Measurements from ENCODE around the gene PLD5.
"Not testable (repeated sequence)": the region's sequence is repeated elsewhere in the genome, so short reads cannot be mapped to it uniquely, and the experiment has no call there.

PLD5 gene

GRCh38 chr1:242264419-242264818 is 260.1 kb downstream of the PLD5 start:
- not testable (repeated sequence) for DNase-seq

DNA sequence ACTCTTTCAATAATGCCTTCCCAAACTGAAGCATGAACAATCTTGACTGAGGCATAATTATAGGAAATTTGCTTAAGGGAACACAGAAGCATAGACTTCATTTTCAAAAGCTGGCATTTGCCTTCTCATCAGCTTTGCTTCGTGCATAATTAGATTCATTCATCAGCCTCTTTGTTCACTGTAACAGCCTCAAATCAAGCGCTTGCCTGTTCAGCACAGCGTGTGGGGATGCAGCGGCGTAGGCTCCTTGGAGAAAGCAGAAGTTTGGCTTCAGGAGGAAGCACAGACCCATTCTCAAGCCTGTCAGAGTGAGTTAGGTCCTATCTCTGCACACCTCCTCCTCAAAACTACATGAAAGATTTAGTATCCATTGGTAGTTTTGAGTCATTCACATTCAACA is 279.2 kb downstream of the PLD5 start:
- no peak for DNase-seq

DNA sequence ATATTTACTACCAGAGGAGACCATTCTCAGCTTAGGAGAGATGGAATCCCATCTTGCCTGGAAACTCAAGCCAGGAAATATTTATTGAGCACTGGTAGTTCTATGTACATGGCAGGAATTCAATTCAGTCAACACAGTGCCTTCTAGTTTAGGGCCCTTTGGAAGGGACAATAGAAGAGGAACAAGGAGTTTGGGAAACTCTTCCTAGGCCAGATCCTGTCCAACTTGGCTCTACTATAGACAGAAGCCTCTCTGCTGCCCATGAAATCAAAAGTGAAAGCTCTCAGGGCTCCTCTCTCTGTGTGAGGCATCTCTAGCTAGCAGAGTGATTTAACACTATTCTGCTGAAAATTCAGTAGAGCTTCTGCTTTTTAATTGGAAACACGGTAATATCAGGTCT is 281.0 kb downstream of the PLD5 start:
- DNase-seq = no peak

DNA sequence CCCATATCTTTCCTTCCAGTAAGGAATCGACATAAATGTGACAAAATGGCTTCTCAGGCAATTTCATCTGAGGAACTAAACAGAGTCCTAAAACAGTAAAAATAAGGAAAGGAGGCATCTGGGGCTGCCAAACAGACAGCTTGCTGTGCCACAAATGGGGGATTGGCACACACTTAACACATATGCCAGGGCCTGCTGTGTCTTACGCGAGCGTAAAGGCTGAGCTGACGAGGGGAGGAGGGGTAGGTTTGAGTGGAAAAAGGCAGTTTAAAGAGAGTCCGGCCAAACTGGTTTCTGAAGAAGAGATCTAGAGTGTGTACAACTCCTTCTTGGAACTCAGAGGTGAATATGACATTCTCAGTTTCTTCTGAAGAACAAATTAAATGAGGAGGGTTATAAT is 281.5 kb downstream of the PLD5 start:
- no peak for DNase-seq

DNA sequence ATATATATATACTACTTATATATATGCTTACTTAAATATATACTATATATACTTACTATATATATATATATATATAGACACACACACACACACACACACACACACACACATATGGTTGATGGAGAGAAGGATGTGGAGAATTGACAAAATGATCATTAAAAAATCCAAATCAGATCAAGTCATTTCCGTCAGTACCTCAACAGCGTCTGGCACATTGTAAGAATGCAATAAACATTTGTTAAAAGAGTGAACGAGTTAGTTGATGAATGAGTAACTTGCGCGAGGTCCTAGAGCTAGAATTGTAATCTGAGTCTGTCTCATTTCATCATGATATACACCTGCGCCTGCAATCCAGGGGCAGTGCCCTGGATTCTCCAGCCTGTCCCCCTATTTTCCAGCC is 282.6 kb downstream of the PLD5 start:
- DNase-seq = no peak

DNA sequence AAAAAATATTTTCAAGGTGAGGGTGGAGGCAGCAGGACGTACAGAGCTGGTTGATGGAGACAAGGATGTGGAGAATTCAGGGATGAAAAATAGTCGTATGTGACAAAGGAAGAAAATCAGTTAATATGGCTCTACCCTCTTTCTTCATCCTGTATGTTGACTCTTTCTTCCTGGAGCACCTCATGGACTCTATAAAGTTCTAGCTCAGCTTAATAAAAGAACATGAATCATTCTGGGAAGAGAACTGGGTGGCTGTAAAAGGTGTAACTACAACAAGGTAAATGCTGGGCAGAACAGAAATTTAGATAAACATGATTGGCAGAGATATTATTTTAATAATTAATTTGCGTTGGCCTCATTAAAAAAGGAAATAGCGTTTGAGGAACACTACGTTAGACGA is 283.8 kb downstream of the PLD5 start:
- DNase-seq = no peak

DNA sequence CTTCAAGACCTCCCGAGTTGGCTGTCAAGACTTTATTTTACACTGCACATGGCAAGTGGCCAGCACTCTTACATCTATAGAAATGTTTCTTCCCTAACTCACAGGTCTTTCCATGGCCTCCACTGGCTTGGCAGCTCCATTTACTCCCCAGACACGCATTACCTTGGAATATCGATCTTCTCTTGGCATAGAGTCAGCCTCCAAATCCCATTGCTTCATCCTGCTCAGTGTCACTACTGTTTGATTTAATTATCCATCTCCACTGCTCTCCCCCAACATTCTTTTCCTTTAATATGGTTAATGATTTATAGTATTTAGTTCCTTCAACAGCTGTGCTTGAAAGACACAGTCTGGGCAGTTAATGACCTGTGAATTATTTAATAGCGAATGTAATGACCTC is 284.4 kb downstream of the PLD5 start:
- no peak for DNase-seq

DNA sequence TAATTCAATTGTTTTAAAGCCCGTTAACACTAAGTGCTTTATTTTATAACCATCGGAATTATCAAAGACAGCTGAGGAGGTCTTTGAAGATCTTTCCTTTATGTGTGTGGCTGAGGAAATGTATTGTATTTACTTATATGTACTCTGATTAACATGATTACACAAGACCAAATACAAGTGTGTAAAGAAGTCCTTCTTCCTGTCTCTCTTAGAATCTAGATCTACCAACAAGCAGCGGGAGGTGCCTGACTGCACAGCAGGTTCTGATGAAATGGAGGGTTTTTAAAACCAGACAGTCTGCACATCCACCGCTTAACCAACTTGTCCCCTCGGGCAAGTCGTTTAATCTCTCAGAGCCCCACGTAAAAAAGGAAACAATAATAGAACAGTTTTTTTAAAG is 285.1 kb downstream of the PLD5 start:
- no peak for DNase-seq

- no peak for DNase-seq
These were observed 287.4 kb downstream of the PLD5 start for GRCh38 chr1:242237051-242237450.

GRCh38 chr1:242228991-242229390 is 295.5 kb downstream of the PLD5 start:
- DNase-seq = no peak

- DNase-seq = no peak
These were observed 298.5 kb downstream of the PLD5 start for GRCh38 chr1:242225767-242226573.

GRCh38 chr1:242224878-242225766 is 299.4 kb downstream of the PLD5 start:
- not testable (repeated sequence) for DNase-seq

GRCh38 chr1:242224461-242224860 is 300.0 kb downstream of the PLD5 start:
- DNase-seq = no peak

DNA sequence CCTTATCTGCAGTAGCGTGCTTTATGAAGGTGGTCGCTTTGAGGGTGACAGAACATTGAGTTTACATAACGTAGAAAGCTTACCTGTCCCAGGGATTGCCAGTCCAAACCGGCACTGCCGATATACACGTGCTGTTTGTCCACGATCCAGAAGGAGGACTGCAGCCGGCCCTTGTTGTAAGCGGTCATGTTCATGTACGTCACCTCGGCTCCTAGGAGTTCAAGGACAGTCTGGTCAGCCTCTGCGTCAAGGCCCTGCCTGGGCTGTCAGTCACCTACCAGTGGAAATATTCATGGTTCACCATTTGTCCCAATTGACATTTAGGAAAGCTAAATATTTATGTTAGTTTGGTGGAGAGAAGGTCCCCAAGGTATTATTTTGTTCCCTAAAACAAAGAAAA is 304.6 kb downstream of the PLD5 start:
- DNase-seq = no peak

GRCh38 chr1:242219298-242219901 is 305.1 kb downstream of the PLD5 start:
- DNase-seq = no peak

- DNase-seq = no peak
These were observed 308.1 kb downstream of the PLD5 start for GRCh38 chr1:242216368-242216767.

GRCh38 chr1:242214455-242214854 is 310.0 kb downstream of the PLD5 start:
- not testable (repeated sequence) for DNase-seq

- not testable (repeated sequence) for DNase-seq
These were observed 311.5 kb downstream of the PLD5 start for GRCh38 chr1:242212961-242213360.

- DNase-seq = no peak
These were observed 312.1 kb downstream of the PLD5 start for GRCh38 chr1:242212401-242212800.

- DNase-seq = no peak
These were observed 313.1 kb downstream of the PLD5 start for GRCh38 chr1:242211254-242212022.

DNA sequence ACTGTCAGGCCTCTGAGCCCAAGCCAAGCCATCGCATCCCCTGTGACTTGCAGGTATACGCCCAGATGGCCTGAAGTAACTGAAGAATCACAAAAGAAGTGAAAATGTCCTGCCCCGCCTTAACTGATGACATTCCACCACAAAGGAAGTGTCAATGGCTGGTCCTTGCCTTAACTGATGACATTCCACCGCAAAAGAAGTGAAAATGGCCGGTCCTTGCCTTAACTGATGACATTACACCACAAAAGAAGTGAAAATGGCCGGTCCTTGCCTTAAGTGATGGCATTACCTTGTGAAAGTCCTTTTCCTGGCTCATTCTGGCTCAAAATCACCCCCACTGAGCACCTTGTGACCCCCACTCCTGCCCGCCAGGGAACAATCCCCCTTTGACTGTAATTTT is 314.2 kb downstream of the PLD5 start:
- DNase-seq = not testable (repeated sequence)

DNA sequence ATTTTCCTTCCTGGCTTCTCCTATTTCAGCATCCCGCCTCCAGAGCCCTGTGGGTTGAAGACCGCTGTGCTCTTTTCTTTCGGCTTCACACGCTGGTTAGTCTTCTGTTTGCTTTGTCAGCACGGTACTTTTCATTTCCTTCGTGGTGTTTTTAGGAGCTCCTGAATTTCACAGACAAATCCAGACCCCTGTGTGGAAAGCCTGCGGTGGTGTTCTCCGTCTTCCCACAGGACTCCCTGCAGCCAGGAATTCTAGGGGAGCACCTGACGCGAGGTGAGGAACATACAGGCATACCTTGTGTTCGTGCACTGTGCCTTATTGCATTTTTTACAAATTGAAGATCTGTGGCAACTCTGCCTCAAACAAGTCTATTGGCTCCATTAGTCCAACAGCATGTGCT is 315.4 kb downstream of the PLD5 start:
- no peak for DNase-seq

GRCh38 chr1:242208021-242208420 is 316.5 kb downstream of the PLD5 start:
- no peak for DNase-seq

Measured in CD4-positive, alpha-beta T cell treated with Interleukin-6 for 4 hours (primary cell).